Stimulated activated CD4-positive, alpha-beta T cell treated with anti-CD3 and anti-CD28 coated beads, TNF-alpha, amount 100 ng/mL, for 48 hours (primary cell): ENCODE measurements around the gene GALNT18.
"Not testable (repeated sequence)": the region's sequence is repeated elsewhere in the genome, so short reads cannot be mapped to it uniquely, and the experiment has no call there.

Experiments
- DNase-seq, 3 donors: peaks; one replicate each; pipeline ENCODE4 v3.0.0-alpha.2; 2020; ENCODE audit warnings: low read depth in 3 of 3

Gene GALNT18

DNA sequence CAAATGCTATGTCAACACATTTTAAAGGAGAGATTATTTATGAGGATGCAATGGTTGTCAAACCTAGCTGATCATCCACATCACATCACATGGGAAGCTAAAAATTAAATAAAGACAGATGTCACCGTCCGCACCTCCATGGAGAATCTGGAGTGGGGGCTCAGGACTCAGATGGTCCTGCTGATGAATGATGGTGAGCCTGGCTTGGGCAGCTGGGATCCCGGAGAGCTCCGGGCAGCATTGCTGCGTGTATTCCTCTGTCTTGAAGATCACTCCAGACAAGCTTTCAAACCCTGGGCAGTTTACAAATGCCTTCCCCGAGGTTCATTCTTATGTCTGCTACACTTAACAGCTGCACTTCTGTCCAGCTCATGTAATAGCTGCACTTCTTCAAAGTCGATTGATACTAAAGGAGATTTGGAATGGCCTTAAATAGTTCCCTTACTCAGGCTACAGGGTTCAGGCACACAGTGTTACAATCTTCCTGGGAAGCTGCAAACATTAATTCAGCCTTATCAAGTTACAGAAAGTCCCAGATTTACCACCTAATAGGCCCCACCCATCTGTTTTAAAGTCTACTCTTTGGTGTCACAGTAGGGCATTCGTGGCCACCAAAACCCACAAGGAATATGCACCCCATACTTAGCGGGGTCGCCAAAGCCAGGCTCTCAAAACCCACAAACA lies 234.0 kb downstream of the GALNT18 start:
- no peak for DNase-seq

DNA sequence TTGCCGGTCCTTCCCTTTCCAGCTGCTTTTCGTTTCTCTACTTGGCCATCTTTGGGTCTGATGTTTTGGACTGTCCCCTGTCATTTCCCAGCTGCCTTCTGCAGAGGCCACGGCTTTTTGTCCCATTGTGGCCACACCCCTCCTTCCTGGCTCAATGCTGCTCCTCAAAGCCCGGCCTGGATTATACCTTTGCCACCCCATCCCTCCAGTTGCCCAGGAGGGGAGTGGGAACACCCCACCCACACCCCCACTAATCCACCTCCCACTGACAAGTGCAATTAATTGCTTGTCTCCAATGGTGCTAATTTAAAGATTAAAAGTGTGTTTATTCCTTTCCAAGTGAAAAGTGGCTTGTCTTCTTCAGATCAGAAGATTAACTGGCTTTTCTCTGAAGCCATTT lies 234.6 kb downstream of the GALNT18 start:
- no peak for DNase-seq

DNA sequence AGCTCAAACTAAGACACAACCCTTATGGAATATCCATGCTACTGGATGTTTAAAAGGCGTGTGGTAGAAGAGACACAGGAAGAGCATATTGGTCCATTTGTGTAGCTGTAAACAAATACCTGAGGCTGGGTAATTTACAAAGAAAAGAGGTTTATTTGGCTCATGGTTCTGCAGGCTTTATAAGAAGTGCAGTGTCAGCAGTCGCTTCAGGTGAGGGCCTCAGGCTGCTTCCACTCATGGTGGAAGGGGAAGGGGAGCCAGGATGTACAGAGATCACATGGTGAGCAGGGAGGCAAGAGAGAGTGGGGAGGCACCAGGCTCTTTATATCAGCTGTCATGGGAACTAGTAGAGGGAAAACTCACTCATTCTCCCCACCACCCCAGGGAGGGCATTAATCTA lies 237.0 kb downstream of the GALNT18 start:
- DNase-seq = no peak

DNA sequence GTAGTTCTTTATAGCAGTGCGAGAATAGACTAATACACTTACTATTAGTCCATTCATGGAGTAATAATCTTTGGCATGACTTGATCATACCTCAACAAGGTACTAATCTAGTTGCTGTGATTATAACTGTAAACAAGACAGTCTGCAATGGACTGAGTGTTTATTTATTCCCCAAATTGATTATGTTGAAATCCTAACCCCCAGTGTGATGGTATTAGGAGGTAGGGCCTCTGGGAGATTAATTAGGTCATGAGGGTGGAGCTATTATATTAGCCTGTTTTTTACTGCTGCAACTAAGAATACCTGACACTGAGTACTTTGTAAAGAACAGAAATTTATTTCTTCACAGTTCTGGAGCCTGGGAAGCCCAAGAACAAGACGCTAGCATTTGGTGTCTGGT lies 237.8 kb downstream of the GALNT18 start:
- no peak for DNase-seq

DNA sequence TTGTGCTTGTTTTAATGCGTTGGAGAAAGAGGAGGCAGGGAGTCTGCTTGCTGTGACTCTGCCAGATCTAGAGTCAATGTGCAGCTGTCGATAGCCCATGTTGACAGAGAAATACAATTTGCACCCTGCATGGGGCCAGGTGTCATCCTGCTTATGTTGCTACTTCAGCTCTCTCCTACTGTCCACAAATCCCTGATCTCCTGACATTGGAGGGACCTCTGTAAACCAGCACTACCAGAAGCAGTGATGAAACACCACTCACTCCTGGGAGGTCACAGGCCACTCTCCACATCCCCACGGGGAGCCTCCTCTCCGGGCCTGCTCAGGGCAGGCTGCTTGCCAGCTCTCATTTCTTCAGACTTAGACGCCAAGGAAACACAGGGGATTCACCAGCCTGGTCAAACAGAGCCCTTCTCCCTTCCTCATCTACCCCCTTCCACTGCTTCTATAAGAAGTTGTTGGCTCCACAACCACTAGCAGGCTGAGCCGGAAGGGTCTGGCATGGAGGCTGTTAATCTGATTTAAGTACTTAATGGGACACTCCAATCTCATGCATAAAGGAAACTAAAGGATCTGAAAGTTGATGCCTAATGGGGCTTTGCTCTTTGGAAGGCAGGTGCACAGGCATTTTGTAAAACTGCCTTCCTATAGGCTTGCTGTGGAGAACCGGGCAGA lies 238.8 kb downstream of the GALNT18 start:
- no peak for DNase-seq

DNA sequence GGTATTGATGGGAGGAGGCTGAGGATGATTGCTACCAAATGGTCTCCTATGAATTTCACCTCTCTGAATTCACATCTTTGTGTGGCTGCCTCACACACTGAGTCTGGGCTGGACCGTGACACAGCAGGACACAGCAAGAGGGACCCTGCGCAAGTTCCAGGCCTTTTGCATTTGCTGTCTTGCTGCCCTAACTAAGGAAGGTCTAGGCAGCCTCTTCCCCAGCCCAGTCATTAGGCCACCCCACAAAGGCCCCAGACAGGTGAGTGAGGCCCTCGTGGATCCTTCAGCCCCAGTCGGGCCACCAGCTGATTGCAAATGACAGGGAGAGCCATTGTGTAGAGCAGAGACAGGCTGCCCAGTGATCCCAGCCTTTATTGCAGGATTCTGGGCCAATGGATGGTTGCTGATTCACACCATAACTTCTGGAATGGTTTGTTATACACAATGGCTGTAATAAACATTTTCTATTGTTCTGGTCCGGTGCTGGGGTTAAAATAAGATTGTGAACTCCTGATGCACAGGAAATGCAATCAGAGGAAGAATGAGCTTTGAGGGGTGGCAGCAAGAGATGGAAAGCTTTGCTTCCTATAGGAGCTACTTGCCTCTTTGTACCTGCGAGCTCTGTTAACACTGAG lies 240.2 kb downstream of the GALNT18 start:
- DNase-seq = no peak

DNA sequence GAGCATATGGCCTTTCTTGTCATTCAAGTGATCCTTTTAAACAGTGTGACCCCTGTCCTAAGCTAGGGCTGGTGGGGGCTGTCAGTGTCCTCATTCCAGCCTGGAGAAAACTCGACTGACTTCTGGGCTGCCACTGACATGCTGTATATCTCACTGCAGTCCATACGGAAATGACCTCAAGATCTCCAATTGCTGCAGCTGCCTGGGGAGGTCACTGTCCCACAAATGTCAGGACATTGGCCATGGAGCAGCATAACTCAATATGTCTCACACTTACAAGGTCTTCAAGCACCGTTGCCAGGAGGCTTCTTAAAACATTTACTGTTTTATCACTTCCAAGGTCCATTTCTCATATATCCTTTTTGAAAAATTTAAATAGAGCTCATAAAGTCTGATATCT lies 240.9 kb downstream of the GALNT18 start:
- no peak for DNase-seq

DNA sequence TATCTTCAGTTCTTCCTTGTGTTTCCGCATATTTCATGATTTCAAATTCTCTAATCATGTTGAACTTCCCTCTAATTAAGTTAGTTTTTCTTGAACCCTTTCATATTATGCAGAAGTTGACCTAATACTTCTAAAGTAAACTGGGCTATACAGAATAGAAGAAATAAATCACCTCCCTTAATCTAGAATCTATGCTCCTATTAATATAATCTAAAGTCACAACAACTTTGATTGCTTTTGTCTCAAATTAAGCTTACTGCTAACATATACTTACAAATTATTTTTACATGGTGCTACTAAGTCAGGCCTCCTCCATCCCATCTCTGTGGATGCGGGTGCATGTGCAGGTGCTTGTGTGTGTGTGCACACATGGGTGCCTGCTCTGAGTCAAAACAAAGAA lies 241.5 kb downstream of the GALNT18 start:
- DNase-seq = no peak

DNA sequence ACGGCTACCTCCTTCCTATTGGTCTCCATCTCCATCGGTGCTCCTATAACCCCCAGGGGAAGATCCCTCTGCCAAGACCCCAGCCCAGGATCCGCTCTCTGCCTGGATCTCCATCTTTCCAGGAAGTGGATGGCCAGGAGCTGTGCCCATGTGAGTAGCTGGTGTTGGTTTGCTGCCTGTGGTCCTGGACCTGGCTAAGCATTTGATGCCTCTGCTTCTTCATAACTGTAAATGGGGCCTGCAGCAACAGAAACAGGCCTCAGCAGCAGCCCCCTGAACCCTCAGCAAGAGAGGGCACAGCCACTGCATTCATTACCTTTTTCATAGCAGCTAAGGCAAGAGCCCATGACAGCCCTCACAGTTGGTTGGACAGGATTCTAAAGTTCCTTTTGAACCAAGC lies 242.1 kb downstream of the GALNT18 start:
- DNase-seq = no peak

DNA sequence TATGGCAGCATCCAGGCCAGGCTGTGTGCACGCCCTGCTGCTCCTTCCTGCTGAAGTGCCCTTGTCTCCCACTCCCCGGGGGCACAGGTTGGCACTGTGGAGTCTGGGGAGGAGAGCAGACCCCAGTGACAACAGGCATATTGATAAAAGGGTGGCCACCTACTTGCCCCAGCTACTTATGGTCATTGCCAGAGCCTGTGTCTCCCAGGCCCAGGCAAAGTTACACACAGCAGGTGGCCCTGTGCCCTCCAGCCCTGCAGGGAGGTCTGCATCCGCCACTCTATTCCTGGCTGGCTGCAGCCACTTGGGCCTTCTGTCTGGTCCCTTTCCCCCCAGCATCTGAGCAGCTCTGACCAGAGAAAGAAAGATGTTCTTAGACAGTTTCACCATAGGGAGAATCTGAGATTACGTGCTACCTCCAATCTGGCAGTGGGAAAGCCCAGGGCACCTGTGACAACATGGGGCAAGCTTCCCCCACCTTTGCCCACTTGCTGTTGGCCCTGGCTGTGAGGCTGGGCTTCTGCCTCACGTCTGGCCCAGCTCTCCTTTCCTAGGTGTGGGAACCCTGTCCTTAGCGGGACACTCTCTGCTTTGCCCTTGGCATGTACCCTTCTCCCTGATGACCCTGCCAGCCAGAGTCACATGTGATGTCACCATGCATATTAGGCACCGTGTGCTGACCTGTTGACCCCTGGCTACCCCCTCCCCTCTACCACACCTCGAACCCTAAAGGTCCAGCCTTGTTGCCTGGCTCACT lies 243.4 kb downstream of the GALNT18 start:
- DNase-seq = no peak

DNA sequence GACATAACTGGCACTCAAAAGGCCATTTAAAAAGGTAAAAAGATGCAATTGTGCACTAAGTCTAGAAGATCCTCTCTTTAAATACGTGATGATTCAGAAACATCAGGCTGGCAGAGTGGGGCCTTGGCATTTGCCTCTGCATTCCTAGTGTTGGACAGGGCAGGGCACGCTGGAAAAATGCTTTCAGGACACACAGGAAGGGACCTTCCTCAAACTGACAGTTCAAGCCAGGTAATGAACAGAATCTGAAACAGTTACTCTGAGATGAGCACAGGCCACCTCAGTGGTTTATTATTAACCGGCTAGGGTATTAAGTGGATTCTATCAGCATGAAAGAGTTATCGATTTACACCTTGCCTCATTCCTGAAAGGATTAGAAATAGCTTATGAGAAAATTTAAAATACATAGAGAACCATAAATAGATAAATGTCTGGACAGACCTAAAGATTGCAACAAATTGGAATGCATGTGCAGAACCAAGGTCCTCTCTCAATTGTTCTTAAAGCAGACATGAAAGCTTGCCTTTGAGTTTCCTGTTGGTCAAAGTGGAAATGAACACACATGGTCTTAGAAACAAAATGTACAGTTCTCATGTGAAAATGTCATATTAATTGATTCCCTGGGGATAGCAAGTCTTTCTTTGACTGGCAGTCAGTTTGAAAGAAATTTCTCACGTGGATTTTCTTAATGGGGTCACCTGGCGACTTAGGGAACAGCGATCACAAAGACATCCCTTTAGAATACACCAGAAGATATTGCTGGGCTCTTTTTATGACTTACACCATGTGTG lies 247.3 kb downstream of the GALNT18 start:
- no peak for DNase-seq

DNA sequence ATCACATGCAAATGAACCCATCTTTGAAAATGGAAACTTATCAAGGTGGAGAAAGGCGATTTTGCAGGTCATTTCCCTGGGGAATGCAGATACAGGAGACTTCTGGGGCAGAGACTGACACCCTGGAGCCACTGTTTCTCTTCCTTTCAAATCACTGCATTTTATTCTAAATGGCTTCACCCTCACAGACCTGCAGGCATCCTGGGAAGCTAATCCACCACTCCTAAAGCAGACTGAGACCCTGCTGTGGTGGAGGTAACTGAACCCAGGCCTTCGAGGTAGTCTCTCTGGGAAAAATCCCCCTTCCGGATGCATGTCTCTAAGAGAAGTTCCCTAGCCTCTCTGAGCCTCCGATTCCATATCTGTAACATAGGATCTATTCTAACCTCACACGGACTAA lies 247.9 kb downstream of the GALNT18 start:
- no peak for DNase-seq

DNA sequence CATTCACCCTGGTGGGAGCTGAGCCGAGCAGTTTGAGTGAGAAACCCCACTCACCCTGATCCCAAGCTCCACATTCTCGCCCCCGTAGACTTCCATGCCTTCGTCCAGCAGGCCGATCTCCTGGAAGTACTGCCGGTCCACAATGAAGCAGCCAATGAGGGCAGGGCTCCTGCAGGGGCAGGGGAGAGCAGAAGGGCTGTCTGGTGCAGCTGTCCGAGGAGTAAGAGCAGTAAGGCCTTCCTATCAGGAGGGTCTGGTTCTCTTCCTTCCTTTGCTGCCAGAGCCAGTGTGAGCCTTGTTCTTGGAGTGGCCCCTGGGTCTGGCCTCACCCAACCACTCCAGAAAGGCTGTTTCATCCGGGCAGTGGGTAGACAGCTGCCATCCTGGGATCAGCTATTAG lies 249.3 kb downstream of the GALNT18 start:
- DNase-seq = no peak

DNA sequence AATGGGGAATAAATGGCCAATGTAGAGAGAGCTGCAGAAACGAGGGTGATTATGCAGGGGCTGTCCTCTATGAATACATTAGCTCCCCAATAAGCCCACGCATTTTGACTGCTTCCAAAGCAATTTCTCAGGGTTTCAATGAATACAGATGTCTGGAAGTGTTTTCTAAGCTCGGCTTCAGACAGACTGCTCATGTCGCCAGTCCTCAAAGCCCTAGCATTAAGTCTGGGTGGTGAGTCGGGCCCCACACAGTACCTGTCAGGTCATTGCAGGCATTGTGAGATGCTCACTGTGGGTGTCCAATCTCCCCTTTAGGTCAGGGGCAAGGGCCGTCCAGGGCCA lies 250.9 kb downstream of the GALNT18 start:
- DNase-seq = no peak

DNA sequence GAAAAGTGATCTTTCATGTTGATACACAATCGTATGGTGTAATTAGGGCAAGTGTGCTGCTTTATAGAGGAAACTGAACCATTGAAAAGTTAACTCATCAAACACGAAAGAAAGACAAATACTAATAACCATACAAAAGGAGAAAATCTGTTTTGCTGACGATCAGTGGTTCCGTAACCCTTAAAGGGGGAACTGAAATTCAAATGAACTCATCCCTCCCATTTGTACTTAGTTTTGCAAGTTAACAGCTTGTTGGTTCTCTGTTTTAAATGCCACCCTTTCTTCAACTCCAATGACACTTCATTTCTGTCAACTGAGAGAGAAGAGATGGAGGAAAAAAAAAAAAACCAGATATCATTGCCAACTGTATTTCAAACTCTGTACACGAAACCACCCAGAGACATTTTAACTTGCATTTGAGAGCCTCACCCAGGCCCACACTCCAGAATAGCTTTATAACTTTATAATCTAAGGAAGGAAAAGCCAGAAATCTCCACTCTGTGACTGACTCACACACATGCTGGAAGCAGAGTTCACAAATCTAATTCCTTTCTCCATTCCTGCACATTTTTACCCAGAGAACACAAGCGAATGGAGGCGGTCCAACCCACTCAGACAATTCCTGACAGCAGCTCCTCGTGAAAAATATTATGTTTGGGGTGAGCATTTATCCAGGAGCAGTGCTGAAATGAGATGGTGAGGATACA lies 251.4 kb downstream of the GALNT18 start:
- DNase-seq = no peak

DNA sequence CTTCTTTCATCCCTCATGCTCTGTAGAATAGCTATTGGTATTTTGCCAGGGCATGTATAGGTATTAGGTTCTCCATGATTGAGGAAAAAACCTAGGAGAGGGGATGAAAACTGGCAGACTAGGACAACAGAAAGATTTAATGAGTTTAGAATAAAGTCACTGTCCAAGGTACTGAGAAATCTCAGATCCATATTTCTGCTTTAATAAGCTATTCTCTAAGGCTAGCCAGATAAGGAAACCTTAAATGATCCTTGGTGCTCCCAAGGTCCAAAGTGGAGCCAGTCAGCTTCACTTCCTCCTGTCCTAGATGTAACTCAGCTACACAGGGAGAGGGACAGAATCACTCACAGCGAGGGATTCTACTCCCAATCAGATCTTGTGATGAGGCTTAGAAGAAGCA lies 255.0 kb downstream of the GALNT18 start:
- no peak for DNase-seq

DNA sequence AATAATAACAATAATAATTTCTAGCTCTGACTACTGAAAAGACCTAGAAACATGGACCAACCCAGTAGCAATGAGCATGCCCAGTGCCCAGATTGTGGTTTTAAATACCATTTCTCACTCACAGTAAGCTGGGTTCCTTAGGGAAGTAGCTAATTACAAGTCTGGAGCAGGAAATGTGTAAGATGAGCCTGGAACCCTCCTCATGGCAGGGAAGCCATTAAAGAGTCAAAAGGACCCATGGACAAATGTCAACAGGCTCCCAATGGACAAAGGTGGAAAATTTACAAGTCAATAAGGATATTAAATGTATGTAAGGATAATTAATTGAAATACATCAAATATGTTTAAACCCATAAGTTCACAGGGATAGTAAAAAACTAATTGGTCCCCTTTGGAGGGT lies 258.1 kb downstream of the GALNT18 start:
- no peak for DNase-seq

DNA sequence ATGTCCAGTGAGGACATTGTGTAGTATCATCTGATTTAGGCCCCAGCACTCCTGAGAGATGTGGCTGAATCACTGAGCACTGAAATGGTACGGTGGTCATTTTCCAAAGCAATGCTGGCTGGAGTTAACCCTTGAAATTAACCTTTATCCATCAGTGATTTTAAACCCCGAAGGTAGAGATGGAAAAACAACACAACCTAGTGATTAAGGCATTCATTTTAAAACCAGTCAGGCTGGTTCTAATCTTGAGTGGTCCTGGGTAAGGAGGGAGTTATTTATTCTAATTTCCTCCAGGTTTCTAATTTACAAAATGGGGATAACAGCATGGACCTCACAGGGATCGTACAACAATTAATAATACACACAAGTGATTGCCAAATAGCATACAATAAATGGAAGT lies 262.2 kb downstream of the GALNT18 start:
- DNase-seq = no peak

DNA sequence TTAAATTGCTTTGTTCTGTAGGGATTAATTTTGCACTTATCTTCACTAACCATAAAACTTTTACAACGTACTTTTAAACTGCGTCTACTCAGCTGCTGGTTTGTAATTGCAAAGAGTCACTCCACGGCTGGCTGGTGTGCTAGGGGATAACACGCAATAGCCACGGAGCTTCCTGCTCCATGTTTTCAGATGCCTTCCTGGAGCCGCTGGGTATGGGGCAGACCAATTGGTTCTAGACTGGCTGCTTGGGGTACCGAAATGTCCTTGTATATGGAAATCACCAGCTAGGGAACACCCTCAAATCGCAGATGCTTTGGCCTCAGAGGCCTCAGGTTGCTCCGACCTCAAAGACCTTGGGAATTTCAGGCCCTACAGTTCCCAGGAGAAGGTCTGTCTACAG lies 265.0 kb downstream of the GALNT18 start:
- DNase-seq = no peak

DNA sequence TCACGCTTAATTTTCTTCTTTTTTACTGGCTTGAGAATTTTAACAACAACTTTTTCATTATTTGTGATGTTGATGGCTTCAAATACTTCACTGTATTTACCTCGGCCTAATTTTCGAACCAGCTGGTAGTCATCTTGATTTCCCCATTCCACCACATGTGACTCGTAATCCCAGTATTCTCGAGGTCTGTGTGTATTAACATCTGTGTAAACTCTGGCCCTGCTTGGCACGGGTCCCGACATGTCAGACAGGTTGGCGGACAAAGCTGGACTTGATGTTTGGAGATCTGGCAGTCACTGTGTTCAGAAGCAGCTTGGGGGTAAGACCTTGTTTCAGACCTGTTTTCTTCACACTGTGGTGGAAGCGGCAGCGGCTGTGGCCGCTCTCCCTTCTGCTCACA lies 268.9 kb downstream of the GALNT18 start, which contains the start of gene CSNK2A3:
Gene CSNK2A3 (minus strand): TSS at position 373 of the 400 bp plus-strand sequence. CDS start 131 bp downstream, at position 242.
- not testable (repeated sequence) for DNase-seq

DNA sequence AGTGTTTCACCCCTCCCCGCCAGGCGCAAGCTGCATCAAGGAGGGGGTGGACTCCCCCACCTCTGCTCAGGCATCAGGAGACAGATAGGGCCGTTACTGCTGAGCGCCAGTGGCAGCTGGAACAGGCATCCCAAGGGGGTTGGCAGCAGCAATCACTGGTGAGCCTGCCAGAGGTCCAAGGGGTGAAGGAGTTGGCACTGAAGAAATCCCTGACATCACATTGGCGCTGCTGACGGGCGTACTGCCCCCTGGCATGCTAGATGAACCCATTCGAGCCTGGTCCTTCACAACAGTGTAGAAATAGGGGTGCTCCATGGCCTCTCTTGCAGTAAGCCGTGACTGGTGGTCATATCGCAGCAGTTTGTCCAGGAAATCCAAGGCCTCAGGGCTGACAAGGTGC lies 270.0 kb downstream of the GALNT18 start:
- not testable (repeated sequence) for DNase-seq
